ENCODE measurements around the gene RAB3IL1.

The RAB3IL1 gene

DNA sequence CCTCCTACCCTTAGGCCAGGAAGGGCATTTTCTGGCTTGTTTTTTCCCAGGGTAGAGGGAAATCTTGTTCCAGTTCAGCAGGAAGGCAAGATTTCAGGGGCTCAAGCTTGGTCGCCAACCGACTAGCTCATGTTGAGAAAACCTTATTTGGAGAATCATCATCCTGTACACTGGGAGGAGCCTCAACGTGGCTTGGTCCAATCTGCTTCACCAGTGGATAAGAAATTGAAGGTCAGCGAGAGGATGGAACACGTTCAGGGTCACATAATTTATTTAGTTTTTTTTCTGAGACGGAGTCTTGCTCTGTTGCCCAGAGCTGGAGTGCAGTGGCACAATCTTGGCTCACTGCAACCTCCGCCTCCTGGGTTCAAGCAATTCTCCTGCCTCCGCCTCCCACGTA lies 68.7 kb downstream of the RAB3IL1 start:
- 100% methylated on average over 6 of the region's 9 CpGs for WGBS (ENCODE audit: insufficient coverage)
- Histone ChIP-seq H3K27ac (ENCODE audit: insufficient read depth in 1 of 2, low read depth in 1 of 2, low read length in 2 of 2, poor library complexity in 1 of 2, severe bottlenecking in 2 of 2) (no peak overlapping the region), H3K9me3 (ENCODE audit: control extremely low read depth in 1 of 5, control insufficient read depth in 4 of 5, insufficient read depth in 2 of 5, low read depth in 1 of 5, low read length in 4 of 5) (no peaks in the 10 kb centered on the region), H3K4me3 (ENCODE audit: control insufficient read depth in 1 of 7, extremely low read depth in 1 of 7, insufficient read depth in 4 of 7, low read depth in 2 of 7, low read length in 6 of 7) (no peak overlapping the region), H3K36me3 (ENCODE audit: control insufficient read depth in 4 of 4, insufficient read depth in 4 of 4, low read length in 3 of 4) (peaks cover 13 to 86% (median 66%) of the 10 kb centered on the region in 4 experiments), H3K4me1 (ENCODE audit: control extremely low read depth in 1 of 4, control insufficient read depth in 4 of 4, insufficient read depth in 4 of 4, low read length in 3 of 4) (no peaks in the 10 kb centered on the region), H3K27me3 (replicated peaks in 2 of 5; ENCODE audit: control insufficient read depth in 4 of 5, insufficient read depth in 5 of 5, low read length in 4 of 5) (no peaks in the 10 kb centered on the region)
- CTCF ChIA-PET: interaction anchor here (1.0 to 1.8 kb wide), 5 partner anchors 12 to 233 kb away, joined by 3 to 8 read pairs (median 3); no protein-coding TSS in a partner anchor
- POLR2A ChIA-PET: no interaction called here
- no peak for DNase-seq

GRCh38 chr11:61847914-61848581 lies 69.3 kb downstream of the RAB3IL1 start:
- H3K4me3 ChIP-seq (ENCODE audit: control insufficient read depth in 1 of 7, extremely low read depth in 1 of 7, insufficient read depth in 4 of 7, low read depth in 2 of 7, low read length in 6 of 7): no peak overlapping the region
- DNase-seq: no peak
- CTCF ChIA-PET: interaction anchor here (1.0 to 1.8 kb wide), 5 partner anchors 11 to 234 kb away, joined by 3 to 8 read pairs (median 3); no protein-coding TSS in a partner anchor
- H3K27me3 ChIP-seq (replicated peaks in 2 of 5; ENCODE audit: control insufficient read depth in 4 of 5, insufficient read depth in 5 of 5, low read length in 4 of 5): no peaks in the 10 kb centered on the region
- H3K9me3 ChIP-seq (ENCODE audit: control extremely low read depth in 1 of 5, control insufficient read depth in 4 of 5, insufficient read depth in 2 of 5, low read depth in 1 of 5, low read length in 4 of 5): no peaks in the 10 kb centered on the region
- 94% methylated on average over 16 of the region's 18 CpGs for WGBS (ENCODE audit: insufficient coverage)
- peaks cover 16 to 86% (median 68%) of the 10 kb centered on the region in 4 experiments for H3K36me3 ChIP-seq (ENCODE audit: control insufficient read depth in 4 of 4, insufficient read depth in 4 of 4, low read length in 3 of 4)
- POLR2A ChIA-PET: no interaction called here
- no peak overlapping the region for H3K27ac ChIP-seq (ENCODE audit: insufficient read depth in 1 of 2, low read depth in 1 of 2, low read length in 2 of 2, poor library complexity in 1 of 2, severe bottlenecking in 2 of 2)
- H3K4me1 ChIP-seq (ENCODE audit: control extremely low read depth in 1 of 4, control insufficient read depth in 4 of 4, insufficient read depth in 4 of 4, low read length in 3 of 4): no peaks in the 10 kb centered on the region
